Head of caudate nucleus (tissue), 42 donors: Measurements from ENCODE around the gene COA8.

ENCODE experiments used
- DNase-seq, 42 donors: peaks; one replicate each; pipeline versions ENCODE4 v3.0.0 to v3.0.0-alpha.2; 2020 to 2021; ENCODE audit warnings: mixed read lengths in 7 of 42
- intact Hi-C: fragments of 100-400 bp; cut with DNase I; formaldehyde crosslinking; loops from one replicate; pipeline ENCODE4 v1.15.0; 2022

COA8 gene

GRCh38 chr14:103556946-103557758 lies 5.6 kb upstream of the COA8 start:
- intact Hi-C loops, result no loop called here
- DNase-seq, result no peak

- intact Hi-C loops, result no loop called here
Observed at GRCh38 chr14:103558071-103558882, 4.5 kb upstream of the COA8 start.

DNA sequence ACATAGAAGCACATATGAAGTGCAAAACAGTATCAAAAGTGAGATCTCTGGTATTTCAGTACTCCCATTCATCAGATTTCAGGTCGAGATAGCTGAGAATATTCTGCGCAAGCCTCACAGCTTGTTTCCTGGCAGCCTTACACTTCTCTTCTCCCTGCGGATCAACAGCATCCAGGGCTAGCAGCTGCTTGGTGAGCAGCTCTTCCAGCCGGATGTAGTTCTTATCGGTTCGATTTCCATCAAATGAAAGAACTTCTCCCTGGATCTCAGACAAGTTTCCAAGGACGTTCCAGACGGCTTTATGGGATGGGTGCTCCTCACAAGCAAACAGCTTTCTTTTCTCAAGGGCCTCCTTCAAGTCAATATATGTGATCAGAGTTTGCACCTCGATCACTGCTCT lies 3.0 kb upstream of the COA8 start:
- DNase-seq, result no peak
- intact Hi-C loops, result loop anchor here (10.0 kb wide), 1 partner anchor 365 kb away; the partner anchor contains the start of gene TDRD9

More at GRCh38 chr14:103558071-103558882, 4.5 kb upstream of the COA8 start:
- no peak for DNase-seq

DNA sequence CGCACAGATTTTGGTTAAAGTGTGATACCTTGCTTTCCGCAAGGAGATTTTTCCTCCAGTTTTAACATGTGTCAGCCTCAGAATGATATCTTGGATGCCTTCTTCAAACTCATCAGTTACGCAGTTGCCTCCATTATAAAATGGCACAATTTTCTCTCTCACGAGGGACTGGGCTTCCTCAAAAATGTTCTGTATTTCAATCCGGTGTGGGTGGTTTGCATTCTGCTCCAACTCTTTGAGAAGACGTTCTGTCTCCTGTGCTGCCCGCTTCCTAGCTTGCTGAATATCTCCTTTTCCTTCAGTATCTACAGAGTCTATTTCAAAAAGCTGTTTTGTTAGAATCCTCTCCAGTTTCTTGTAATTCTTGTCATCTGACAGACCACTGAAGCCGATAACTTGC lies 2.1 kb upstream of the COA8 start:
- intact Hi-C loops, result loop anchor here (10.0 kb wide), 1 partner anchor 364 kb away; the partner anchor contains the start of gene TDRD9
- no peak for DNase-seq

- intact Hi-C loops, result loop anchor here (10.0 kb wide), 1 partner anchor 363 kb away; the partner anchor contains the start of gene TDRD9
- DNase-seq, result peak in 1 of 42 donors; percentile 11
Observed at GRCh38 chr14:103561381-103562178, 1.2 kb upstream of the COA8 start.

GRCh38 chr14:103562179-103562428 lies 656 bp upstream of the COA8 start:
- intact Hi-C loops, result loop anchor here (10.0 kb wide), 1 partner anchor 363 kb away; the partner anchor contains the start of gene TDRD9

GRCh38 chr14:103563226-103563620 lies 463 bp downstream of the COA8 start:
- peak in 3 of 42 donors; percentile 34 to 66 (median 55) for DNase-seq
- intact Hi-C loops, result loop anchor here (10.0 kb wide), 1 partner anchor 362 kb away; the partner anchor contains the start of gene TDRD9

More at GRCh38 chr14:103562179-103562428, 656 bp upstream of the COA8 start:
- DNase-seq, result peak in 5 of 42 donors; percentile 20 to 51 (median 44)

GRCh38 chr14:103563844-103564505 lies 1.2 kb downstream of the COA8 start:
- intact Hi-C loops, result loop anchor here (10.0 kb wide), 1 partner anchor 361 kb away; the partner anchor contains the start of gene TDRD9
- no peak for DNase-seq

DNA sequence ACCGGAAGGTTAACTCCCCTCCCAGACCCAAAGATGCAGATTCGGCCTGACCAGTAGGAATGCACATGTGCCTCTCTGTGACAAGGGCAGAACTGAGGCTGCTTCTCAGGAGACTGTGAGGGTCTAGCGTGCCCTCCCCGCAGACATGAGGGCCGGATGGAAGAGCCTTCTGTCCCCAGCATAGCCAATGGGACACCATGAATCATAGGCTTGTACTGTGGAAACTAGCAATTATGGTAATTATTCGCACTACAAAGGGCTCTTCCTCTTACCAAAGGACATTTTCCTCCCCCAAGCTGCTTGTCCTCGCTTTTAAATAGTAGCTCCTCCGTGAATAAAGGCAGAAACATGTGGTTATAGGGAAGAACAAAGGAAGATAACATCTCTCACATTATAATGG lies 6.2 kb downstream of the COA8 start:
- intact Hi-C loops, result loop anchor here (10.0 kb wide), 1 partner anchor 356 kb away; the partner anchor contains the start of gene TDRD9

DNA sequence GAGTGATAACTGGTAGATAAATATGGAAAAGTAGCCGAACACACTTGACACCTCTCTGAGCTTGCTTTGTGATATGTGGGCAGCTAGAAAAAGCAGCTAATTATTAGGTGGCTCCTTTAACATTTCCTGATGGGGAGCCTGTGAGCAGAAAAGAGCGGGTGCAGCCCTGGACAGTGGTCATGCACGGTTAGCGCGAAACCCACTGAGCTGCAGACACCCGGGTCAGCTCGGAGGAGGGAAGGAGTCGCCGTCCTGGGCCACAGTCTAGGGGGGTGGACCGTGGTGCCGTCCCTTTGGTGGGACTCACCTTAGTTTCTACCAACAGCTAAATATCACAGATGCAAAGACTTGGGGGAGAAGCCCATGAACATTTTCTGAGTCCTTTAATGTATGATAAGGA lies 6.6 kb downstream of the COA8 start:
- intact Hi-C loops, result loop anchor here (10.0 kb wide), 1 partner anchor 355 kb away; the partner anchor contains the start of gene TDRD9
- DNase-seq, result no peak

More for the DNA sequence above, 6.2 kb downstream of the COA8 start:
- no peak for DNase-seq

- DNase-seq, result no peak
- intact Hi-C loops, result loop anchor here (10.0 kb wide), 2 partner anchors 51 to 141 kb away; partner anchors contain the start of genes KLC1, XRCC3 and ZFYVE21
Observed at GRCh38 chr14:103574104-103574503, 11.3 kb downstream of the COA8 start.

DNA sequence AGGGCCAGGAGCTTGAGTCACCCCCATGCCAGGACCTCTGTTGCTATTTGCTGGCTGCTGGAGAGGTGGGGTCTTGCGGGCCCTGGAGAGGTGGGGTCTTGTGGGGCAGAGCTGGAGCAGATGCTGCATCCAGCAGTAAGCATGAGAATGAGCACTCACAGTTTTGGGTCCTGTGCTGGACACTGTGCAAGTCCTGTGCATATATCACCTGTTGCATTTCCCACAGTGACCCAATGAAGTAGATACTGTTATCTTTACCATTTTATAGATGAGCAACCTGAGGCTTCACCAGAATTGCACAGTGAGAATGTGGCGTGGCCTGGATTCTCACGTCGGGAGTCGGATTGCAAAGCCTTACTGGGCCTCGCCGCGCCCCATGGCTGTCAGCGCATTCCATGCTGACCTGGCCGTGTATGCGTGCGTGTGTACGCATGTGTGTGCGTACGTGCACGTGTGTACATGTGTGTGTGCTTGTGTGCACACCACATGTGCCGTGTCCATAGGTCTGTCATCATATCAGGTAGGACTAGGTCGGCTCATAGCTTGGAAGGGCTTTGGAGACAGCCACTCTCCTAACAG lies 12.0 kb downstream of the COA8 start:
- no peak for DNase-seq
- intact Hi-C loops, result loop anchor here (10.0 kb wide), 2 partner anchors 50 to 140 kb away; partner anchors contain the start of genes KLC1, XRCC3 and ZFYVE21

- peak; percentile 52 to 95 (median 83) for DNase-seq
- intact Hi-C loops, result loop anchor here (10.0 kb wide), 2 partner anchors 48 to 138 kb away; partner anchors contain the start of genes KLC1, XRCC3 and ZFYVE21
Observed at GRCh38 chr14:103576371-103577024, 13.7 kb downstream of the COA8 start.

DNA sequence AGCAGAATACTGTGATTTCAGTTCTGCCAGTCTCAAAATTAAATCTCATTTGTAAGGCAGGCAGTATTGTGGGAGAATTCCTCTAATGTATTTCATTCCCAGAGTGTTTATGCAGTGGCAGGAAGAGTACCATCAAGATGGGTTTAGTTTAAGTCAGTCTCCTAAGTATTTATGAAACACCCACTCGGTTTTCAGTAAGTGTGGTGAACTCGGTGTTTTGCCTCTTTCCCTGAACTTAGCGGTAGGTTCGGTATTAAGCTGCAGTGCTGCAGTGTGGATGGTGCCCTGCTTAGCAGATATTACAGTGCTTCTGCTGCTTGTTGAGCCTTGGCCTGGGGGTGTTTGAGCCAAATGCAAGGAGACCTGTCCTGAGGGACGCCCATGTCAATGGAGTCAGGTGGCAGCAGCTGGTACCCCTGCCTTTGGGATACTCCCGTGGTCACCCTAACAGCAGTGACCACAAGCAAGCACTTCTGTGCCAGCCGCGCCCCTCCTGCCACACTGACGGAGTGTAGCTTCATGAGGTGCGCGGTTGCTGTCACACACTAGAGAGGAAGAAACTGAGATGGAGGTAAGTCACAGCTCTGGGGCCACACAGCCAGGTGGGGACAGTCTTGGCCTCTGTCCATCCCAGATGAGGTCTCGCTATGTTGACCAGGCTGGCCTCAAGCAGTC lies 15.8 kb downstream of the COA8 start:
- peak in 3 of 42 donors; percentile 17 to 61 (median 32) for DNase-seq

DNA sequence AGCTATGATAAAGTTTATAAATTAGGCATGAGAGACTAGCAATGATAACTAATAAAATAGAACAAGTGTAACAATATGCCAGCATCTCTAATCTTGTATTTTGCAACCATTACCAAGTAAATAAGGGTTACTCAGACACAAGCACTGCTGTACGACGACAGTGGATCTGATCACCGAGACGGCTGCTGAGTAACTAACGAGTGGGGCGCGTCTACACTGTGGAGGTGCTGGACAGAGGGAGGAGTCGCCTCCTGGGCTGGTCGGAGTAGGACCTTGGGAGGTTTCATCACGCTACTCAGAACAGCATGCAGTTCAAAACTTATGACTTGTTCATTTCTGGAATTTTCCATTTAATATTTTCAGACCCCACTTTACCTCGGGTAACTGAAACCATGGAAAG lies 18.4 kb downstream of the COA8 start:
- DNase-seq, result no peak
- intact Hi-C loops, result no loop called here

More for the DNA sequence above, 15.8 kb downstream of the COA8 start:
- intact Hi-C loops, result loop anchor here (10.0 kb wide), 2 partner anchors 46 to 136 kb away; partner anchors contain the start of genes KLC1, XRCC3 and ZFYVE21

DNA sequence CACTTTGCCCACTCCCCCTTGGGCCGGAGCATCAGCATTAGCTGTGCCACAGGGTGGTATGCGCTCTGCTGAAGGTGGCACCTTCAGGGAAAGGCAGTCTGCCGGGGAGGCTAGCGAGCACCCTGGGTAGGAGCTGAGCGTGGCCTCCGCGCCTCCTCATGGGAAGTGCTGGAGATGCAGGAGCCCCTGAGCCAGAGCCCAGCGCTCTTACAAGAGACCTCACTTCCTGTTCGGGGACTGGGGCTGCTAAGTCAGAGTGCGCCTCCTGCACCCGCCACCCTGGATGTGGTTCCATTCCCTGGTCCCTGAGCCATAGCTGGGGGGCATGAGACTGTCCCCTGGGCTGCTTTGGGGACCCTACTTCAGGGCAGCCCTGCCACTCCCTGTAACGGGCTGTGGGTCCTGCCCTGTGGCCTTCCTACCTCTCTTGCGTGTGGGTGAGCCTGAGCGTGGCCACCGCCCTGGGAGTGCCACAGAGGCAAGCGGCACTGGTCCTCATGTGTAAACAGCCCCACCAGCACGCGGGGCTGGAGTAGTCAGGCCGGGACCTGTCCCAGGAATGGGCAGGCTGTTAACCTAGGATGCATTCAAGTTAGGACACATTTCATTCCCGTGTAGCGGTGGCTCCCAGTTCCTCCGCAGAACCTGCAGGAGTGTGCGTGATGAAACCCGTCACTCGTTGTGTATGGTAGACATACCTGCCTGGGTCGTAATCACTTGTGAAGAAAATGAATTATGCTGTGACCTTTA lies 19.4 kb downstream of the COA8 start:
- intact Hi-C loops, result no loop called here
- DNase-seq, result no peak
